SK-MEL-5 (cell line): Measurements from ENCODE around the gene ARHGEF10L. TPM values are rescaled to one million over a fixed set of nuclear protein-coding genes. Genes with fewer than 3 reads are reported as not detected.

ENCODE experiments used
- DNase-seq: peaks from one replicate; pipeline ENCODE4 v3.0.0-alpha.2; 2016; ENCODE audit warnings: low read depth, low spot score
- in situ Hi-C: cut with HindIII; loops from 2 replicates; pipeline ENCODE4 v1.10.0; 2016; ENCODE audit warnings: low sequenced_read_pairs, high pct_unique_total_duplicates, low pct_unique_long_range_greater_than_20kb
- total RNA-seq: library from RNA; depleted of rRNA; stranded (reverse); fragments of >200 nt; shearing (Covaris generic); gene quantifications from 2 replicates; pipeline ENCODE4 v1.2.3, GENCODE V29; 2014

Gene ARHGEF10L
- total RNA-seq, 1 experiment from 2014 or later = 4.4 TPM

GRCh38 chr1:17596651-17597509 lies 57.4 kb downstream of the ARHGEF10L start:
- DNase-seq = no peak
- in situ Hi-C loops = no loop called here

- no peak for DNase-seq
- in situ Hi-C loops = no loop called here
Observed at GRCh38 chr1:17597651-17598050, 58.2 kb downstream of the ARHGEF10L start.

GRCh38 chr1:17598251-17598650 lies 58.8 kb downstream of the ARHGEF10L start:
- DNase-seq = no peak
- in situ Hi-C loops = no loop called here

DNA sequence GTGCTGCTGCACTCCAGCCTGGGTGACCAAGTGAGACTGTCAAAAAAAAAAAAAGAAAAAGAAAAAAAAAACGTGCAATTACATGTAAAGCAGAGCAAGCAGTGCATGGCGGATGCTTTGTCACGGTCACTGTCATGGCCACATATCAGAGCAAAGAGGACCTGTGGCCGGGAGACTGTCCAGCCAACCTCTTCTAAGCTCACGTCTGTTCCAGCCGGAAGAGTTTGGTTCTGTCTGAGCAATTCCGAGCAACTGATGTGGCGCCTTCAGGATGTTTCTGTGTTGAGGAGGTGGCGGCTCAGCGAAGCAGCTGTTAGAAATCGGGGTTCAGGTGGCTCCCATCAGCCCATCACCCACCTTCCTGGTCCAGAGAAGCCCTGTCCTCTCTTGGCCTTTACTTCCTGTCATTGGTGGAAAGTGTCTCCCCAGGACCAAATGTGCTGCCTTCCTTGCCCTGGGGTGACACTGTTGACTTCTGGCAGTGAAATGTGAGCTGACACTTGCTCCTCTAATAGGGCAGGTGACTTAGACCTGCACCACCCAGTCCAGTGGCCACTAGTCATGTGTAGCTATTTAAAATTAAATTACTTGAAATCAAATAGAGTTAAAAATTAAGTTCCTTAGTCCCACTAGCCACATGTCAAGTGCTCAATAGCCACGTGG lies 59.9 kb downstream of the ARHGEF10L start:
- DNase-seq = no peak
- in situ Hi-C loops = no loop called here

- in situ Hi-C loops = no loop called here
- no peak for DNase-seq
Observed at GRCh38 chr1:17599954-17600300, 60.4 kb downstream of the ARHGEF10L start.

DNA sequence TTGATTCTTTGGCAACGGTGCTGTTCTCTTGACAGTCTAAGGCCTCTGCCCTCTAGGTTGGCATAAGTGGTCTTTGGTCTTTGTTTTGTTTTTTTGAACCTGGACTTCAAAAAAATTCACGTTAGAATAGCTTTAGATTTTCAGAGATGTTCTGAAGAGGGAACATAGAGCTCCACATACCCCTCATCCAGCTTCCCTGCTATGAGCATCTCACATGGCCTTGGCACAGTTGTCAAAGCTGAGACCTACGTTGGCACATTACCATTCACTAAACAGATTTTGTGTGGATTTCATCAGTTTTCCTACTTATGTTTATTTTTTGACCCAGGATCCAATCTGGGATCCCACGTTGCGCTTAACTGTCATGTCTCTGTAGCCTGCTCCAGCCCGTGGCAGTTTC lies 60.8 kb downstream of the ARHGEF10L start:
- DNase-seq = no peak
- in situ Hi-C loops = no loop called here

- DNase-seq = peak; percentile 63
- in situ Hi-C loops = no loop called here
Observed at GRCh38 chr1:17601643-17602382, 62.3 kb downstream of the ARHGEF10L start.

- DNase-seq = no peak
- in situ Hi-C loops = no loop called here
Observed at GRCh38 chr1:17603091-17603841, 63.8 kb downstream of the ARHGEF10L start.

- DNase-seq = no peak
- in situ Hi-C loops = no loop called here
Observed at GRCh38 chr1:17605582-17606344, 66.3 kb downstream of the ARHGEF10L start.

DNA sequence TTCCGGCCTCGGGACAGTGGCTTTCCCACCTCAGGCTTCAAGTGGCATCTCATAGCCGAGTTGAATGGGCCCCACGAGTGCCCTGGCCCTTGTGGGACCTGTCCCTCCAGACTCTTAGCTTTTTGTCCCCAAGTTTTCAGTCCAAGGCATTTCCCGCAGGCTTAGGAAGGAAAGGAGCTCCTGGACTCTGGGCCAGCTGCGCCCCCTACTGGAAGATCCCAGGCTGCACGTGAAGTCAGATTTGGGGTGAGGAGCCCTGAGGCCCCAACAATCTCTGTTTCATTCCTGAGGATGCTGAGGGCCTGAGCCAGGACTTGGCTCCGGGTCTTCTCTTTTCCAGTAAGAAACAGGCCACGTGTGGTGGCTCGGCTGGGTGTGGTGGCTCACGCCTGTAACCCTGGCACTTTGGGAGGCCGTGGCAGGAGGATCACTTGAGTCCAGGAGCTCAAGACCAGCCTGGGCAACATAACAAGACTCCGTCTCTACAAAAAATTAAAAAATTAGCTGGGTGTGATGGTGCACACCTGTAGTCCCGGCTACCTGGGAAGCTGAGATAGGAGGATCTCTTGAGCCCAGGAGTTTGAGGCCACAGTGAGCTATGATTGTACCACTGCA lies 67.4 kb downstream of the ARHGEF10L start:
- peak; percentile 73 for DNase-seq
- in situ Hi-C loops = no loop called here

DNA sequence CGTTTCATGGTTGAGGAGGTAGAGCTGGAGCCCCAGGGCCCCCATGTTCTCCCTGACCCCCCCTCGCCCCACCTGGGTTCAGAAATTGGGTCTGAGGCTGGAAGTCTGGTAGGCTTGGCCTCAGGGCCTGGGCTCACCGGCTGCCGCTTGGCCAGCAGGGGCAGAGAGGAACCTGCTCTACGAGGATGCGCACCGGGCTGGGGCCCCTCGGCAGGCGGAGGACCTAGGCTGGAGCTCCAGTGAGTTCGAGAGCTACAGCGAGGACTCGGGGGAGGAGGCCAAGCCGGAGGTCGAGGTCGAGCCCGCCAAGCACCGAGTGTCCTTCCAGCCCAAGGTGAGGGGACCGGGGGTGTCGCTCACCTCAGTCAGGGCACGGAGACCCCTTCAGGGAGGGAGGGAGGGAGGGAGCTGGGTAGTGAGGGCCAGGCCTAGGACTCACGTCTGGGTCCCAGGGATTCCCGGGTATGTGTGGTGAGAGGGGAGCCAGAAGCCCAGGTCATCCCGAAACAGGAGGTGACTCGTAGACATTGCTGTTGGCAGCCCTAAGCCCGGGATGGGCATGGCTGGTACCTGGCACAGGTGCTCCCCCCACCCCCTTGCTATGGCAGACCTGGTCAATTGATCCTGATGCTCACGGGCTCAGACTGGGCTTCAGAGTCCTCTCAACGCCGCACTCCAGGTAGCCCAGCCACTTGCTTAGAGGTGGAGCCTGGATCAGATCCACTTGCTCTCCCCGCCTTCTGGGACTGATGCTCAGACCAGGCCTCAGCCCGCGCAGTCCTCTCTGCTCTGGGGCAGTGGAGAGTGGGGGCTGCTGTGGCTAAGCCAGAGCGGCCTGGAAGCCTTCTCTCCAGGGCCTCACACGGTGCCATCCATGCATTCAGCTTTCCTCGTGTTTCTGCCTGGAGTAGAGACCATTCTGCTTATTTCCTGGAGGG lies 68.4 kb downstream of the ARHGEF10L start:
- in situ Hi-C loops = no loop called here

DNA sequence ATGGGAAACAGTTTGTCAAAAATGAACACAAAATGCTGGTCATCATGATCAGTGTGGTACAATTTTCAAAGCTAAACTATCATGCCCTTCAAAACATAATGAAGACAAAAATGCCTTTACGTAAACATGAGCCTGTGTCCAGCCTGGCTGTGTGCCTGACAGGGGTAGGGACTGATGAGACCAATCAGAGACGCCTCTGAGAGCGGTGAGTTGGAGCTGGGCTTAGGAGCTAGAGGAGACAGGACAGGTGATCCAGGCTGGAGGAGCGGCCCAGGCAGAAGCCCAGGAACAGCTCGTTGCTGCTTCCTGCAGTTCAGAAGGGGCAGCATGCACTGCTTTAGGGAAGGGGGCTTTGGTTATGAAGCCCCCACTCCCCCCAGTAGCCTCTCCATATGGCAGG lies 70.0 kb downstream of the ARHGEF10L start:
- DNase-seq = no peak
- in situ Hi-C loops = no loop called here

More for the DNA sequence above, 68.4 kb downstream of the ARHGEF10L start:
- no peak for DNase-seq

DNA sequence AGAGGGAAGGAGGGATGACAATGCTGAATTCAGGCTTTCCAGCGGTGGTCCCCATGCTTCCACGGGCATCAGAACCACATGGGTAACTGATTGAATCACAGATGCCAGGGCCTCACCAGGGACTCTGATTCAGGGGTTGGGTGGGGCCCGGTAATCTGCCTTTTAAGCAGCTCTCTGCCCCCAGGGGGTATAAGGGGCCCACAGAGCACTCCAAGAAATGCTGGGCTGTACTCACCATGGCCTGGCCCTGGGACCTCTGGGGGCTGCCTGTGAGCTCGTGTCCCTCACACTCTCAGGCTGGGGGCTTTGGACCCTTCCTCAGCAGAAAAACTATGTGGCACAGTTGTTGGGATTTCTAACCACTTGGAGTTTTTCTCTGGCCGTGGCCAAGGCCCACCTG lies 70.6 kb downstream of the ARHGEF10L start:
- in situ Hi-C loops = no loop called here

GRCh38 chr1:17610713-17611112 lies 71.2 kb downstream of the ARHGEF10L start:
- DNase-seq = no peak
- in situ Hi-C loops = no loop called here

More for the DNA sequence above, 70.6 kb downstream of the ARHGEF10L start:
- DNase-seq = no peak

DNA sequence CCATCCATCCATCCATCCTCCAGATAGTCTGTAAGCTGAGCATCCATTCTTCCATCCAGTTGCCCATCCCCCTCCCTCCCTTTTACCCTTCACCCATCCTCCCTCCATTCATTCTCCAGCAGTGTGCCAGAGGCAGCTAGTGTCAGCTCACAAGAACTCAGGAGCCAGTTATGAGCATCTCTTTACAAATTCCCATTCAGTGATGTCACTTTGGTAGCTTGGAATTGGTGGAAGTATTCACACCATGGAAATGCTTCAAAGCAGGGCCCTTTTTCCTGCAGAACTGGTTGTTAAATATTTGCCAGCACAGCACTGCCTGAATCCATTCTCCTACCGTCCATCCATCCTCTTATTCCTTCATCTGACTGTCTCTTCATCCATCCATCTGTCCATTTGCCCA lies 72.5 kb downstream of the ARHGEF10L start:
- DNase-seq = no peak

GRCh38 chr1:17612831-17613230 lies 73.3 kb downstream of the ARHGEF10L start:
- in situ Hi-C loops = no loop called here
- DNase-seq = no peak

More for the DNA sequence above, 72.5 kb downstream of the ARHGEF10L start:
- in situ Hi-C loops = no loop called here
